Stimulated activated naive B cell treated with anti-CD40 and anti-IgM and Interleukin-4, amounts not matched to agents 10 μg/mL and 1 μg/mL and 100 μg/mL, for 72 hours (primary cell): Measurements from ENCODE around the gene CACNA2D4.

ENCODE experiments used
- ATAC-seq, 2 donors: fragments of 150-1000 bp; cut with Tn5 transposase; replicated peaks; 2 replicates each; pipeline ENCODE4 v1.10.0; 2021; ENCODE audit warnings: moderate library complexity in 1 of 2
- DNase-seq: peaks from one replicate; pipeline ENCODE4 v3.0.0; 2021
- H3K27ac Mint-ChIP-seq: one replicate; pipeline ENCODE4 v1.8.0; 2022; ENCODE audit warnings: mild to moderate bottlenecking, mixed read lengths
- H3K27me3 Mint-ChIP-seq, 2 donors: one replicate each; pipeline ENCODE4 v1.8.0; 2022; ENCODE audit warnings: mixed read lengths in 2 of 2
- H3K36me3 Mint-ChIP-seq, 2 donors: one replicate each; pipeline ENCODE4 v1.8.0; 2022; ENCODE audit warnings: mixed read lengths in 2 of 2, mild to moderate bottlenecking in 1 of 2
- H3K4me1 Mint-ChIP-seq, 2 donors: one replicate each; pipeline ENCODE4 v1.8.0; 2022; ENCODE audit warnings: mixed read lengths in 2 of 2, mild to moderate bottlenecking in 1 of 2
- H3K4me3 Mint-ChIP-seq, 2 donors: one replicate each; pipeline ENCODE4 v1.8.0; 2022; ENCODE audit warnings: mild to moderate bottlenecking in 2 of 2, mixed read lengths in 2 of 2, moderate library complexity in 1 of 2
- H3K9me3 Mint-ChIP-seq, 2 donors: one replicate each; pipeline ENCODE4 v1.8.0; 2022; ENCODE audit warnings: mixed read lengths in 2 of 2, mild to moderate bottlenecking in 1 of 2

The CACNA2D4 gene

GRCh38 chr12:1810201-1810930, 108.1 kb downstream of the CACNA2D4 start:
- ATAC-seq (no peak), DNase-seq (no peak)
- Mint-ChIP-seq H3K36me3 (no peaks in the 10 kb centered on the region), H3K4me3 (no peak overlapping the region), H3K4me1 (peaks cover 5 to 12% of the 10 kb centered on the region in 2 donors), H3K27ac (no peak overlapping the region), H3K27me3 (peaks cover 14 to 22% of the 10 kb centered on the region in 2 donors), H3K9me3 (no peaks in the 10 kb centered on the region)

DNA sequence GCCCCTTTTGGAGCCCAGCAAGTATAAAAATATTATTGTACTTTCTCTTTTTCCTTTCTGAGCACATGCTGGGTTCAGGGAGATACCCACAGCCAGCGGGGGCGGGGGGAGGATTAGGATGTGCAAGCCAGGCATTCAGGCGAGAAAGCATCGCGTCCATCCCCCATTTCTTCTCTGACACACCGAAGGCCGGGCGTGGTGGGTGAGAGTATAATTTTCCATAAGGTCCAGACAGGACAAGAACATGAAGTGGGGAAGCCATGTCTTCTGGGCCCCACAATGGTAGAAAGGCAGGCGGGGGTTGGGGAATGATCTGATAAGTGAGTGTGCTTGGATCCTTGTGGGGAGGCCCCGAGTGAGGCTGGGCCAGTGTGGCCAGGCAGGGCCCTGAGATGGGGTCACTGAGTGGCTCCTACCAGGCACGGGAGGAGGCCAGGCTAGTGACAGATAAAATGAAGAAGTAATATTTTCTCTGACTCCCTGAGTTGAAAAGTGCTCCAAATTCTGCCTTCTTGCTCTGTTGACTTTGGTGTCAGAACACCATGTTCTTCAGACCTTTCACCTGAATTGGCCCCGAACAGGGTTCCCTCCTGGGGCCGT, 108.8 kb downstream of the CACNA2D4 start:
- H3K27me3 Mint-ChIP-seq, result peaks cover 12 to 18% of the 10 kb centered on the region in 2 donors
- no peak for ATAC-seq
- no peaks in the 10 kb centered on the region for H3K9me3 Mint-ChIP-seq
- H3K27ac Mint-ChIP-seq, result no peak overlapping the region
- no peak for DNase-seq
- H3K4me1 Mint-ChIP-seq, result peaks cover 5 to 16% of the 10 kb centered on the region in 2 donors
- no peak overlapping the region for H3K4me3 Mint-ChIP-seq
- no peaks in the 10 kb centered on the region for H3K36me3 Mint-ChIP-seq

- no peak overlapping the region for H3K4me3 Mint-ChIP-seq
- H3K9me3 Mint-ChIP-seq, result peaks cover 2 to 5% of the 10 kb centered on the region in 2 donors
- no peak for DNase-seq
- H3K4me1 Mint-ChIP-seq, result peaks cover 9 to 20% of the 10 kb centered on the region in 2 donors
- no peaks in the 10 kb centered on the region for H3K36me3 Mint-ChIP-seq
- peaks cover 8 to 18% of the 10 kb centered on the region in 2 donors for H3K27me3 Mint-ChIP-seq
- no peak overlapping the region for H3K27ac Mint-ChIP-seq
- no peak for ATAC-seq
Observed at GRCh38 chr12:1808798-1809480, 109.5 kb downstream of the CACNA2D4 start.

DNA sequence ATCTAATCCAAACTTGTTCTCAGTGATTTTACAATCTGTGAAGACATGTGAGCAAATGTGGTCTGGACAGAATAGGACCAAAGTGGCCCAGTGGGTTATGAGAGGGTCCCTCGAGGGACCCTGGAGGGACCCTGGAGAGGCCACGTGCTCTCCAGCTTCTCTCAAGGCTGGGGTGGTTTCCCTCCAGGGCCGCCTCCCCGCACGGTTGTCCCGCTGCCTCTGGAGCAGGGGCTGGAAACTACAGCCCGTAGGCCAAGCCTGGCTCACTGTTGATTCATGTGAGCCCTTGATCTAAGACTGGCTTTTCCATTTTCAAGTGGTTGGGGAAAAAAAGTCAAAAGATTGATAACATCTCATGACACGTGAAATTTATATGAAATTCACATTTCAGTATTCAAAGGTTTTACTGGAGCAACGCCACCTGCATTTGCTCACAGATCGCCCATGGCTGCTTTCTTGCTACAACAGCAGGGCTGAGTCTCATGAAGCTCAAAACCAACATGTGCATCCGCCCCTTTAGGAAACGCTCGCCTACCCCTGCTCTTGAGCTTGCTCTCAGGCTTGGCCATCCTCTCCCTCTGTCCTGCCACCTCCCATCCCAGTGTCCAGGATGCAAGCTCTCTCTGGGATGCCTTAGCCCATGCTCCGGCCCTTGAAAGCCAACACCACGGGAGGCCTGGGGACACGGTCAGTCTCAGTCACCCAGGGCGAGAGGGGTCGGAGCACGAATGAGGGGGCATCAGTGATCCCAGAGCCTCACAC, 110.2 kb downstream of the CACNA2D4 start:
- Mint-ChIP-seq H3K9me3 (peaks cover 2 to 5% of the 10 kb centered on the region in 2 donors), H3K27me3 (peaks cover 8 to 18% of the 10 kb centered on the region in 2 donors), H3K36me3 (no peaks in the 10 kb centered on the region), H3K4me1 (peaks cover 9 to 20% of the 10 kb centered on the region in 2 donors), H3K4me3 (no peak overlapping the region), H3K27ac (no peak overlapping the region)
- ATAC-seq, result no peak
- no peak for DNase-seq

DNA sequence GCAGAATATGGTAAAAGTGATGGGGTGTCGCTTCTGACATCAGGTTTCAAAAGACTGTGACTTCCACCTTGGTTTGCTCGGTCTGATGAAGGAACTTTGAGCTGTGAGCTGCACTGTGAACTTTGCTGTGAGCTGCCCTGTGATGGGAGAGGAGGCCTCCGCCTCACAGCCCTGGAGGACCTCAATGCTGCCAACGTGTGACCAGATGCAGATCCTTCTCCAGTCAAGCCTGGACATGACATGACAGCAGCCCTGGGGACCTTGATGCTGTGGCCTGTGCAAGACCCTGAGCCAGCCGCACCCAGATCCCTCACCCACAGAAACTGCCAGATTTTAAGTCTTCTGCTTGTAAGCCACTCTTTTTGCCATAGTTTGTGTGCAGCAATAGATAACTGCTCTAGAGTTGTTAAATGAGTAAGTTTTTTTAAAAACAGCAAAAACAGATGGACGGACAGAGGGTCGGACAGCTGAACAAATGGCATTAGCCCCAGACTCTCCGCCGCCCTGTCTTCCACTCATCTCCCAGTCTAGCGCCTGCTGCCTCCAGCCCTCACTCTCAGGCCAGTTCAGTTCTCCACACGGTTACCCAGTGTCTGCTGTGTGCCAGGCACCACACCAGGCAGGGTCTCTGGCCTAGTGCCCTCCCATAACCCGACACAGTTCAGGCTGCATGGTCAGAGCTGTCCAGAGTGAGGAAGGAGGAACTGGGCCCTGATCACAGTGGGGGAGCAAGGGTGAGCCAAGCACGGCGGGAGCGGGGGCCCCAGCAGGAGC, 111.2 kb downstream of the CACNA2D4 start:
- DNase-seq, result no peak
- peaks cover 2 to 5% of the 10 kb centered on the region in 2 donors for H3K9me3 Mint-ChIP-seq
- ATAC-seq, result no peak
- H3K36me3 Mint-ChIP-seq, result no peaks in the 10 kb centered on the region
- peaks cover 9 to 20% of the 10 kb centered on the region in 2 donors for H3K4me1 Mint-ChIP-seq
- H3K27ac Mint-ChIP-seq, result no peak overlapping the region
- no peak overlapping the region for H3K4me3 Mint-ChIP-seq
- peaks cover 8 to 18% of the 10 kb centered on the region in 2 donors for H3K27me3 Mint-ChIP-seq

- ATAC-seq (no peak), DNase-seq (no peak)
- Mint-ChIP-seq H3K4me1 (peaks cover 9 to 21% of the 10 kb centered on the region in 2 donors), H3K4me3 (no peak overlapping the region), H3K27ac (no peak overlapping the region), H3K9me3 (peaks cover 2 to 5% of the 10 kb centered on the region in 2 donors), H3K36me3 (no peaks in the 10 kb centered on the region), H3K27me3 (peaks cover 8 to 16% of the 10 kb centered on the region in 2 donors)
Observed at GRCh38 chr12:1806301-1807086, 112.0 kb downstream of the CACNA2D4 start.

GRCh38 chr12:1805441-1806081, 112.9 kb downstream of the CACNA2D4 start:
- Mint-ChIP-seq H3K36me3 (no peaks in the 10 kb centered on the region), H3K4me3 (no peak overlapping the region), H3K9me3 (peaks cover 2 to 5% of the 10 kb centered on the region in 2 donors), H3K27me3 (peaks cover 3 to 6% of the 10 kb centered on the region in 2 donors), H3K27ac (no peak overlapping the region), H3K4me1 (peaks cover 14 to 28% of the 10 kb centered on the region in 2 donors)
- ATAC-seq (no peak), DNase-seq (no peak)

- Mint-ChIP-seq H3K9me3 (peaks cover 2 to 5% of the 10 kb centered on the region in 2 donors), H3K4me3 (no peak overlapping the region)
Observed at GRCh38 chr12:1804545-1805332, 113.7 kb downstream of the CACNA2D4 start.

DNA sequence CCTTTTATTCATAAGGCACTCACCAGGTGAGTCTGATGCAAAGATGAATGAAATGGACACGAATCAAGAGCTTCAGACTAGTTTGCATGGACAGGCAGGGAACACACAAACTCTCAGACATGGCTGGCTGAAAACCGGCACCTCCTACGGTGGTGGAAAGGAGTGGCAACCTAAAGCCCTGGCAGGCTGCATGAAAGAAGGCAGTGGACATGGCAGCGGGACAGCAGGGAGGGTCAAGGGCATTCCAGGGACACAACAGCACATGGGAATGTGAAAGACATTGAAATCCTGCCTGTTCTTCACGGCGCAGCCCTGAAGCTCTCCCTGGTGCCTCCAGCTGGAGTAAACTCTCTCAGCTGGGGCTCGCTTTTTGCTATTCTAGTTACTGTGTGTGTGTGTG, 114.7 kb downstream of the CACNA2D4 start:
- Mint-ChIP-seq H3K4me1 (peaks cover 20 to 32% of the 10 kb centered on the region in 2 donors), H3K27ac (no peak overlapping the region), H3K4me3 (no peak overlapping the region), H3K36me3 (no peaks in the 10 kb centered on the region), H3K9me3 (peaks cover 2 to 5% of the 10 kb centered on the region in 2 donors), H3K27me3 (no peaks in the 10 kb centered on the region)
- no peak for DNase-seq
- ATAC-seq, result no peak

More at GRCh38 chr12:1804545-1805332, 113.7 kb downstream of the CACNA2D4 start:
- Mint-ChIP-seq H3K27me3 (no peaks in the 10 kb centered on the region), H3K27ac (peak overlapping the region; percentile 69), H3K4me1 (peaks cover 18 to 28% of the 10 kb centered on the region in 2 donors), H3K36me3 (no peaks in the 10 kb centered on the region)
- ATAC-seq (peak; percentile 69 to 81), DNase-seq (peak; percentile 66)

- H3K4me1 Mint-ChIP-seq, result peaks cover 22 to 32% of the 10 kb centered on the region in 2 donors
- no peak for ATAC-seq
- no peaks in the 10 kb centered on the region for H3K36me3 Mint-ChIP-seq
- DNase-seq, result no peak
- H3K27me3 Mint-ChIP-seq, result no peaks in the 10 kb centered on the region
- no peak overlapping the region for H3K27ac Mint-ChIP-seq
- H3K9me3 Mint-ChIP-seq, result peaks cover 2 to 5% of the 10 kb centered on the region in 2 donors
- H3K4me3 Mint-ChIP-seq, result no peak overlapping the region
Observed at GRCh38 chr12:1801303-1801975, 117.0 kb downstream of the CACNA2D4 start.

- no peaks in the 10 kb centered on the region for H3K36me3 Mint-ChIP-seq
- peak overlapping the region; percentile 51 for H3K27ac Mint-ChIP-seq
- peak overlapping the region in 1 of 2 donors; percentile 36 for H3K4me3 Mint-ChIP-seq
- DNase-seq (peak; percentile 43), ATAC-seq (peak; percentile 24 to 37)
- H3K4me1 Mint-ChIP-seq, result peaks cover 24 to 36% of the 10 kb centered on the region in 2 donors
- peaks cover 2 to 5% of the 10 kb centered on the region in 2 donors for H3K9me3 Mint-ChIP-seq
- H3K27me3 Mint-ChIP-seq, result no peaks in the 10 kb centered on the region
Observed at GRCh38 chr12:1800401-1801302, 117.8 kb downstream of the CACNA2D4 start.
